ENCODE data around the gene ELF4.

GRCh38 chrX:130034178-130034577 is 76.1 kb downstream of the ELF4 start:
- TF ChIP-seq TAF1 (IDR thresholded peaks at IDR 0.05; ENCODE audit: borderline replicate concordance, low read depth, low read length) (no peak), POLR2AphosphoS5 (IDR thresholded peaks at IDR 0.05; ENCODE audit: low read depth, low read length) (no peak), POLR2A (IDR thresholded peaks at IDR 0.05; ENCODE audit: low read depth, low read length) (no peak)

All from GM12892 (cell line).